Type B pancreatic cell (in vitro differentiated cells): ENCODE data around the gene RHBDL2. TPM values are rescaled to one million over a fixed set of nuclear protein-coding genes. Genes with fewer than 3 reads are reported as not detected.
"Not testable (repeated sequence)": the region's sequence is repeated elsewhere in the genome, so short reads cannot be mapped to it uniquely, and the experiment has no call there.

Source experiments
- DNase-seq: peaks from one replicate; pipeline ENCODE4 v3.0.0; 2021; ENCODE audit warnings: mixed read lengths; ENCODE audit not compliant: unreplicated experiment; ENCODE audit errors: extremely low spot score
- H3K27ac Mint-ChIP-seq: 2 replicates; pipeline ENCODE4 v1.8.0; 2021; ENCODE audit warnings: mild to moderate bottlenecking, mixed read lengths
- H3K27me3 Mint-ChIP-seq: 2 replicates; pipeline ENCODE4 v1.8.0; 2021; ENCODE audit warnings: mixed read lengths
- H3K36me3 Mint-ChIP-seq: 2 replicates; pipeline ENCODE4 v1.8.0; 2021; ENCODE audit warnings: mixed read lengths
- H3K4me1 Mint-ChIP-seq: one replicate; pipeline ENCODE4 v1.8.0; 2021; ENCODE audit warnings: mixed read lengths; ENCODE audit not compliant: unreplicated experiment
- H3K4me3 Mint-ChIP-seq: 2 replicates; pipeline ENCODE4 v1.8.0; 2021; ENCODE audit warnings: mild to moderate bottlenecking, mixed read lengths
- H3K9me3 Mint-ChIP-seq: 2 replicates; pipeline ENCODE4 v1.8.0; 2021; ENCODE audit warnings: mixed read lengths
- total RNA-seq: library from RNA; stranded (reverse); gene quantifications from 2 replicates; pipeline ENCODE4 v1.2.1, GENCODE V29; 2021; ENCODE audit warnings: low replicate concordance
- TF ChIP-seq, protein P1 (sequence below): fragments of 200-600 bp; sonication (generic); conservative IDR thresholded peaks from 2 replicates; pipeline ENCODE4 v1.5.0; 2021; ENCODE audit warnings: antibody characterized with exemption, mild to moderate bottlenecking

RHBDL2 gene
- total RNA-seq, 1 donor from 2014 or later: 0.80 TPM

DNA sequence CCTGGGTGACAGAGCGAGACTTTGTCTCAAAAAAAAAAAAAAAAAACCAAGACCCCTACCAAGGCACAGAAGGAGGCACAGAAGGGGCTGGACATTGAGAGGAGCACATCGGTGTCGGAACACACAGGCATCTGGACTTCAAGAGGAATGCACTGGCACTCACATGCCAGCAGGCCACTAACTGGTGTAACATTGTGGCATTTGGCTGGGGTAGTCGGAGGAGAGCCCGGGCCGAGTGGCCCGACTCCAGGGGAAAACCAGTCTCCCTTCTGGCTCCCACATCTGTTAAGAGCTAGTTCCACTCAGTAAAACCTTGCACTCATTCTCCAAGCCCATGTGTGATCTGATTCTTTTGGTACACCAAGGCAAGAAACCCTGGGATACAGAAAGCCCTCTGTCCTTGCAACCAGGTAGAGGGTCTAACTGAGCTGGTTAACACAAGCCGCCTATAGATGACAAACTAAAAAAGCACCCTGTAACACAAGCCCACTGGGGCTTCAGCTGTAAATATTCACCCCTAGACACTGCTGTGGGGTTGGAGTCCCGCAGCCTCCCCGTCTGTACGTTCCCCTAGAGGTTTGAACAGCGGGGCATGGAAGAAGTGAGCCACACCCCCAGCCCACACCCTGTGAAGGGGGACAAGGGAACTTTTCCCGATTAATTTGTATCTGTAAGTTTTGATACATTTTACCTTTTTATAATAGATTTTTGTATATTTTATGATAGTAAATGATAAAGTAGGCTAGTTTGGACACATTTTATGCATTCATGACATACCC, 32.2 kb upstream of the RHBDL2 start:
- no peak for DNase-seq
- no peaks in the 10 kb centered on the region for H3K9me3 Mint-ChIP-seq
- H3K36me3 Mint-ChIP-seq: no peaks in the 10 kb centered on the region
- H3K27ac Mint-ChIP-seq: no peak overlapping the region
- TF ChIP-seq, protein P1, sequence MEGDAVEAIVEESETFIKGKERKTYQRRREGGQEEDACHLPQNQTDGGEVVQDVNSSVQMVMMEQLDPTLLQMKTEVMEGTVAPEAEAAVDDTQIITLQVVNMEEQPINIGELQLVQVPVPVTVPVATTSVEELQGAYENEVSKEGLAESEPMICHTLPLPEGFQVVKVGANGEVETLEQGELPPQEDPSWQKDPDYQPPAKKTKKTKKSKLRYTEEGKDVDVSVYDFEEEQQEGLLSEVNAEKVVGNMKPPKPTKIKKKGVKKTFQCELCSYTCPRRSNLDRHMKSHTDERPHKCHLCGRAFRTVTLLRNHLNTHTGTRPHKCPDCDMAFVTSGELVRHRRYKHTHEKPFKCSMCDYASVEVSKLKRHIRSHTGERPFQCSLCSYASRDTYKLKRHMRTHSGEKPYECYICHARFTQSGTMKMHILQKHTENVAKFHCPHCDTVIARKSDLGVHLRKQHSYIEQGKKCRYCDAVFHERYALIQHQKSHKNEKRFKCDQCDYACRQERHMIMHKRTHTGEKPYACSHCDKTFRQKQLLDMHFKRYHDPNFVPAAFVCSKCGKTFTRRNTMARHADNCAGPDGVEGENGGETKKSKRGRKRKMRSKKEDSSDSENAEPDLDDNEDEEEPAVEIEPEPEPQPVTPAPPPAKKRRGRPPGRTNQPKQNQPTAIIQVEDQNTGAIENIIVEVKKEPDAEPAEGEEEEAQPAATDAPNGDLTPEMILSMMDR: no peak
- H3K4me3 Mint-ChIP-seq: no peak overlapping the region
- no peaks in the 10 kb centered on the region for H3K27me3 Mint-ChIP-seq
- peaks cover 4% of the 10 kb centered on the region for H3K4me1 Mint-ChIP-seq

DNA sequence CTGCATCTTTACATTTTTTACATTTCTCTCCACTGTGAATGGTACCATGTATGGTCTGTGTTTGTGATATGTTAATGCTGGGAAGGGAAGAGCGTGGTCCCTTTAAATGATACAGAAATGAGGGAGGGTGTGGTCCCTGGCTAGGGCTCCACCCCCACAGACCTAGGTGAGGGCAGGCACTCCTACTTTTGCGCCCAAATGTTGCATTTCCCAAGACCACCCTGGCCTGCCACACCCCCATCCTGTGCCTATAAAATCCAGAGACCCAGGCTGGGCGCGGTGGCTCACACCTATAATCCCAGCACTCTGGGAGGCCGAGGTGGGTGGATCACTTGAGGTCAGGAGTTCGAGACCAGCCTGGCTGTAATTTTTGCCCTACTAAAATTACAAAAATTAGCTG, 31.5 kb upstream of the RHBDL2 start:
- H3K4me3 Mint-ChIP-seq, DNase-seq, H3K36me3 Mint-ChIP-seq, H3K4me1 Mint-ChIP-seq, H3K9me3 Mint-ChIP-seq, H3K27me3 Mint-ChIP-seq, H3K27ac Mint-ChIP-seq: not testable (repeated sequence)

- H3K9me3 Mint-ChIP-seq: no peaks in the 10 kb centered on the region
- H3K27me3 Mint-ChIP-seq: no peaks in the 10 kb centered on the region
- DNase-seq: no peak
- no peak overlapping the region for H3K27ac Mint-ChIP-seq
- peaks cover 6% of the 10 kb centered on the region for H3K4me1 Mint-ChIP-seq
- H3K4me3 Mint-ChIP-seq: no peak overlapping the region
- TF ChIP-seq, protein P1: no peak
- no peaks in the 10 kb centered on the region for H3K36me3 Mint-ChIP-seq
Measured at GRCh38 chr1:38964140-38964548, 22.5 kb upstream of the RHBDL2 start.

DNA sequence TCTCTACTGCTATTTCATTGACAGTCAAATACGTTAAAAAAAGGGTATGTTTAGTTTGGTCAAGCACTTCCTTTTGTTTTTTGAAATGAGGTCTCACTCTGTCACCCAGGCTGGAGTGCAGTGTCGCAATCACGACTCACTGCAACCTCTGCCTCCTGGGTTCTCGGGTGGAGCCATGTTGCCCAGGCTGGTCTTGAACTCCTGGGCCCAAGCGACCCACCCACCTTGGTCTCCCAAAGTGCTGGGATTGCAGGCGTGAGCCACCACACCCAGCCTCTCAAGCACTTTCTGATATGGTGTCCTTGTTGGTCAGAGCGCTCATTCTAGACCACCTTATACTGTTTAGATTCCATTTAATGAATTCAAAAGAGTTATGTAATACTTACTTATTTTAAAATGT, 20.9 kb upstream of the RHBDL2 start:
- Mint-ChIP-seq H3K4me1 (no peaks in the 10 kb centered on the region), H3K27me3 (no peaks in the 10 kb centered on the region), H3K36me3 (no peaks in the 10 kb centered on the region), H3K27ac (peak overlapping the region; percentile 76), H3K9me3 (no peaks in the 10 kb centered on the region), H3K4me3 (no peak overlapping the region)
- TF ChIP-seq, protein P1: no peak
- no peak for DNase-seq

DNA sequence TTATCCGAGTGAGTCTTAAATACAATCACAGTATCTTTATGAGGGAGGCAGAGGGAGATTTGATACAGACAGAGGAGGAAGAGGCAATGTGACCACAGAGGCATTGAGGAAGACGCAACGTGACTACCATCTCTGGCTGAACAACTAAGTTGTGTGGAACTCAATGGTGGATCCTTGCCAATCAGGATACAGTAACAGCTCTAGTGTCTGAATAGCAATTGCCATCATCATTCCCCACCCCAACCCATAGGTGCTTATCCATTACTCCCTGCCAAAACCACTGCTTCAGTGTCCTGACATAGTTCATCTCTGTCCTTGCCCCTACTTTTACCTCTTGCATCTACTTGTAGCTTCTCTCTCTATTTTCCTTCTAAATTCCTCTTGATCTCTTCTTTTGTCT, 20.5 kb upstream of the RHBDL2 start:
- DNase-seq: no peak
- Mint-ChIP-seq H3K4me3 (no peak overlapping the region), H3K27ac (peak overlapping the region; percentile 76), H3K9me3 (no peaks in the 10 kb centered on the region), H3K36me3 (no peaks in the 10 kb centered on the region), H3K27me3 (no peaks in the 10 kb centered on the region), H3K4me1 (no peaks in the 10 kb centered on the region)
- TF ChIP-seq, protein P1: no peak

- Mint-ChIP-seq H3K4me3 (peak overlapping the region; percentile 11), H3K9me3 (no peaks in the 10 kb centered on the region), H3K4me1 (no peaks in the 10 kb centered on the region), H3K36me3 (no peaks in the 10 kb centered on the region), H3K27me3 (no peaks in the 10 kb centered on the region), H3K27ac (peak overlapping the region; percentile 86)
- no peak for DNase-seq
- TF ChIP-seq, protein P1: no peak
Measured at GRCh38 chr1:38958967-38959366, 17.3 kb upstream of the RHBDL2 start.
